HuH-7 (cell line): ENCODE measurements around the gene FLYWCH1.

ENCODE experiments used
- DNase-seq: peaks from one replicate; pipeline ENCODE4 v3.0.0; 2011; ENCODE audit warnings: low spot score

Gene FLYWCH1, protein sequence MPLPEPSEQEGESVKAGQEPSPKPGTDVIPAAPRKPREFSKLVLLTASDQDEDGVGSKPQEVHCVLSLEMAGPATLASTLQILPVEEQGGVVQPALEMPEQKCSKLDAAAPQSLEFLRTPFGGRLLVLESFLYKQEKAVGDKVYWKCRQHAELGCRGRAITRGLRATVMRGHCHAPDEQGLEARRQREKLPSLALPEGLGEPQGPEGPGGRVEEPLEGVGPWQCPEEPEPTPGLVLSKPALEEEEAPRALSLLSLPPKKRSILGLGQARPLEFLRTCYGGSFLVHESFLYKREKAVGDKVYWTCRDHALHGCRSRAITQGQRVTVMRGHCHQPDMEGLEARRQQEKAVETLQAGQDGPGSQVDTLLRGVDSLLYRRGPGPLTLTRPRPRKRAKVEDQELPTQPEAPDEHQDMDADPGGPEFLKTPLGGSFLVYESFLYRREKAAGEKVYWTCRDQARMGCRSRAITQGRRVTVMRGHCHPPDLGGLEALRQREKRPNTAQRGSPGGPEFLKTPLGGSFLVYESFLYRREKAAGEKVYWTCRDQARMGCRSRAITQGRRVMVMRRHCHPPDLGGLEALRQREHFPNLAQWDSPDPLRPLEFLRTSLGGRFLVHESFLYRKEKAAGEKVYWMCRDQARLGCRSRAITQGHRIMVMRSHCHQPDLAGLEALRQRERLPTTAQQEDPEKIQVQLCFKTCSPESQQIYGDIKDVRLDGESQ

GRCh38 chr16:2911638-2912329 lies at the start of gene FLYWCH1:
Gene FLYWCH1 (plus strand): TSS chr16:2911931. CDS start chr16:2929686, 17,755 bp downstream.
- peak; percentile 91 for DNase-seq

GRCh38 chr16:2865651-2866050 lies 46.1 kb upstream of the FLYWCH1 start:
- no peak for DNase-seq

- no peak for DNase-seq
Observed at GRCh38 chr16:2866431-2866830, 45.3 kb upstream of the FLYWCH1 start.

GRCh38 chr16:2867661-2867986 lies 44.1 kb upstream of the FLYWCH1 start:
- no peak for DNase-seq

DNA sequence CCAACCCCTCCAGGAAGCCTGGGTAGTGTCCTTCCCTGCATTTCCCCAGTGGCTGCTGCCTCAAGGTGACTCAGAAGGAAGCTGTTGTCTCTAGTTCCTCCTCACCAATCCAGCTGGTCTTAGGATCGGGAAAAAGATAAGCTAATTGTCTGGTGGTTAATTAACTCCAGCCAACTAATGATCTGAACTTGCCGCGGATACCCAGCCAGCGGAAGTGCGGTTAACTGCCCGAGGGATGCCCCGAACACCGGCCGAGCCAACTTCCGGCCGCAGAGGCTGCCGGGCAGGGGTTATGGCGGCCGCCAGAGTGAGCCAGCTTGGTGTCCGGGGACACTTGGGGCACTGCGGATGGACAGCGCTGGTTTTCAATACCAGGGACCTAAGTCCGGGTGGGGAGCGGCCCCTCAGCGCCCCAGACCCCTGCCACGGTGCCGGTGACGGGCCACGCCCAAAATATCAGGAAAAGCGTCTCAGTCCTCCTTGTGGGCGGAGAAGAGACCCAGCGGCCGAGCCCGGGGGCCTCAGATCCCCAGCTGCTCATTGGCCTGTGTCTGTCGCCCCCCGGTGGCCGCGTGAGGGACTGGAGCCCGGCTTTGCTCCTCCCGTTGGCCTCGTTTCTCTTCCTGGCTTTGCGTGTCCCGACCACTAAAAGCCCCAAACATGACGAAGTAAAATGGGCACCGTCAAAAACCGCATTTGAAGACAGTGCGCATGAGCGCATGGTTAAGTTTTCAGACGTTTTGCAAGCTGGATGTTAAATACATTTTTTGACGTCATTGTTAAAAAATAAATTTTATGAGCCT lies 43.5 kb upstream of the FLYWCH1 start:
- DNase-seq, result peak; percentile 94

GRCh38 chr16:2871926-2872325 lies 39.8 kb upstream of the FLYWCH1 start:
- DNase-seq, result no peak

DNA sequence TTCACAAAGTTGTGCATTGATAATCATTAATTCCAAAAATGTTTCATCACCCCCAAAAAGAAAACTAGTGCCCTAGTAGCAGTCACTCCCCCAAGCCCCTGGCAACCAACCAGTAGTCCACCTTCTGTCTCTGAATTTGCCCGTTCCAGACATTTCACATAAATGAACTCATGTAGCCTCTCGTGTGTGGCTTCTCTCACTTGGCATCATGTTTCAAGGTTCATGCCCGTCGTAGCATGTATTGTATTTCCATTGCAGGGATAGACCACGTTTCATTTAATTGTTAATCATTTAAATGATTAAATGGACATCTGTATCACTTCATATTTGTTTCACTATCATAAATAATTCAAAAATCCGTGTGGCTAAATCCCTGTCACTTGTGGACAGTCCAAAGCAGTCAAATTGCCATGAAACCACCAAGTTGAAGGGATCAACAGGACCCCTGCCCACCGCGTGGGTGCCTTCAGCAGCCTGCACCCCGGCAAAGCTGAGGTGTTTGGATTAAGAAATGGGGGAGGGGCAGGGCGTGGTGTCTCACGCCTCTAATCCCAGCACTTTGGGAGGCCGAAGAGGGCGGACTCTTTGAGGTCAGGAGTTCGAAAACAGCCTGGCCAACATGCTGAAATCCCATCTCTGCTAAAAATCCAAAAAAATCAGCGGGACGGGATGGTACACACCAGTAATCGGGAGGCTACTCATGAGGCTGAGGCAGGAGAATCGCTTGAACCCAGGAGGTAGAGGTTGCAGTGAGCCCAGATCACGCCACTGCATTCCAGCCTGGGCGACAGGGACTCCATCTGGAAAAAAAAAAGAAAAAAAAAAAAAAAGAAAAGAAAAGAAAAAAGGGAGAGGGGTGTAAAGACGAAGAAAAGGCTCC lies 37.5 kb upstream of the FLYWCH1 start:
- DNase-seq, result no peak

GRCh38 chr16:2874912-2875362 lies 36.8 kb upstream of the FLYWCH1 start:
- DNase-seq, result peak; percentile 68

DNA sequence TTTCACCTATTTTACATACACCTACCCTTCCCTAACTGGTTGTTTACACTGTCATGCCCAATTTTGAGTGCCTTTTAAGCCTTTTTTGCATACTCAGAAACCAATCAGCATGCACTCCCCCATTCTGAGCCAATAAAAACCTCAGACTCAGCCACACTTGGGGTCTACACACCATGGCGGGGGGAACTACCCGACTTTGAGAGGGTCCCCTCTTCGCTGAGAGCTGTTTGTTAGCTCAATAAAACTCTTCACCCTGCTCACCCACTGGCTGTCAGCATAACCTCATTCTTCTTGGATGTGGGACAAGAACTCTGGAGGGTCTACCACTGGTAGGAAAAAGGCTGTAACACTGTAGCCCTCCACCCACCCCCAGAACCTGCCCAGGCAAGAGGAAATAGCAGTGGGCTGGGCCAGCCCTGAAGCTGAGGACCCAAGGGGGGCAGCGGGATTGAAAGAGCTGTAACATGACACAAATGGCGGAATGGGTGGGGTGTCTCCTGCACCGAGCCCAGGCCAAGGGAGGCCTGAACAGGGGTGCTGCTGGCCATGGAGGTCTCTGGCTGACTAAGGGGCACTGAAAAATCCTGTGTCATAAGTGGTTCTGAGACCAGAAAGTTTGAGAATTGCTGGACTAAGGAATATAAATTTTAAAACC lies 31.8 kb upstream of the FLYWCH1 start:
- DNase-seq, result no peak

DNA sequence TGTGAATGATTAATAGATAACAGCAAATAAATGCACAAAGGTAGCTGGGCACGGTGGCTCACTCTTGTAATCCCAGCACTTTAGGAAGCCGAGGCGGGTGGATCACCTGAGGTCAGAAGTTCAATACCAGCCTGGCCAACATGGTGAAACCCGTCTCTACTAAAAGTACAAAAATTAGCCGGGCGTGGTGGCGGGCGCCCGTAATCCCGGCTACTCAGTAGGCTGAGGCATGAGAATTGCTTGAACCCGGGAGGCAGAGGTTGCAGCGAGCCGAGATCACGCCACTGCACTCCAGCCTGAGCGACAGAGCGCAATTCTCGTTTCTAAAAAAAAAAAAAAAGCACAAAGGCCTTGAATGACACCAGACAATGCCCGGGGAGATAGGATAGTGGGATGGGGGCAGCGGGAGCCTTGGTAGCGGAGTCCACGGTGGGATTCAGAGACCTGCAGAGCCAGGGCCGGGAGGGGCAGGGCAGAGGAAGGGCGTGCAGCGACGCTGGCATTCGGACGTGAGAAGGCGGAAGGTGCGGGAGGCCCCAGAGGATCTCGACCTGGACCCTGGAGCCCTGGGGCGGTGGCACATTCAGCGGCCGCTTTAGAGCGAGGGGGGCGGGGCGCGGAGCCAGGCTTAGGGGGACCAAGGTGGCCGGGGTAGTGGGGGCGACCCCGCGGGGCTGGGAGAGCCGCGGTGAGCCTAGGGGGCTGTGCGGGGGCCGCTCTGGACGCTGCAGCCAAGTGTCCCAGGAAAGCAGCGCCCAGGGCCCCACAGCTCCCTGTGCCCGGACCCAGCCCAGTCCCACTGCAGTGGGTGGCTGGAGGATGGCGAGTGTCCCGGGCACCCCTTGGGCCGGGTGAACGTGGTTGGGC lies 29.7 kb upstream of the FLYWCH1 start:
- DNase-seq, result no peak

- DNase-seq, result peak; percentile 95
Observed at GRCh38 chr16:2882650-2883457, 28.9 kb upstream of the FLYWCH1 start, which contains the start of gene FLYWCH2. Gene FLYWCH2 (plus strand): TSS chr16:2883215. CDS start chr16:2896450, 13,235 bp downstream.

GRCh38 chr16:2883458-2883908 lies 28.2 kb upstream of the FLYWCH1 start:
- no peak for DNase-seq

DNA sequence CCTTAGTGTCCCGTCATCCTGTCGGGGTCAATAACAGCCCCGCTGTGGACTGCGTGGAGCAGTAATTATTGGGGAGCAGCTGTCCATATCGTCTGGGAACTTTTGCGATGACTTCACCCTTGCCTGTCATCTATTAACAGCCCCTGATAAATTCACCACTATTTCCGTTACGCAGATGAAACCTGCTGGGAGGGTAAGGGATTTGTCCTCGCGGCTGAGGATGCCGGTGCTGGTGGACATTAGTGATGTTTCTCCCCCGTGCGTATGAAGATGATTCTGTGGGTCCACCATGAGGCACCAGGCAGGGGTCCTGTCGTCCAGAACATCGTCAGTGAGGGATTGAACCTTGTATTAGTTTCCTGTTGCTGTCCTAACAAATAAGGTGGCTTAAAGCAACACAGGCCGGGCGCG lies 27.7 kb upstream of the FLYWCH1 start:
- no peak for DNase-seq

DNA sequence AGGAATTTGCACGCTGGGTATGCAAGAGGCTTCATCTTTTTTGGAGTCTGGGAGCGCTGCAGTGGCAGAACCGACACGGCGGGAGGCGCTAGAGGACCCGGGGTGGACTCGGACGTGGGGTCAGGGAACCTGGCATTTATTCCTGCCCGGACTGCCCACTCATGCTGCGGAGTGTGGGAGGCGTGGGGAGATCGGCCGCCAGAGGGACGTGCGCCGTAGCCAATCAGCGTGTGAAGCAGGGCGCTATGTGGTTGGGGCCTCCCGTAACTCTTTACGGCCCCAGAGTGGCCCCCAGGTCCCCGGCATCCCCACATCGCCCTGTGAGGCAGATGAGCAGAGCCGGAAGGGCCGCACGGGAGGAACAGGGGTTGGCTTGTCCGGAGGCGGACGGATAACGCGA lies 17.5 kb upstream of the FLYWCH1 start:
- DNase-seq, result no peak

GRCh38 chr16:2895813-2896212 lies 15.9 kb upstream of the FLYWCH1 start:
- no peak for DNase-seq

- DNase-seq, result no peak
Observed at GRCh38 chr16:2896480-2897010, 15.2 kb upstream of the FLYWCH1 start.

- DNase-seq, result no peak
Observed at GRCh38 chr16:2897110-2897509, 14.6 kb upstream of the FLYWCH1 start.
